ENCODE results near the gene LDLR. TPM values are rescaled to one million over a fixed set of nuclear protein-coding genes. Genes with fewer than 3 reads are reported as not detected.

LDLR gene
- total RNA-seq, 1 donor: 326 TPM

DNA sequence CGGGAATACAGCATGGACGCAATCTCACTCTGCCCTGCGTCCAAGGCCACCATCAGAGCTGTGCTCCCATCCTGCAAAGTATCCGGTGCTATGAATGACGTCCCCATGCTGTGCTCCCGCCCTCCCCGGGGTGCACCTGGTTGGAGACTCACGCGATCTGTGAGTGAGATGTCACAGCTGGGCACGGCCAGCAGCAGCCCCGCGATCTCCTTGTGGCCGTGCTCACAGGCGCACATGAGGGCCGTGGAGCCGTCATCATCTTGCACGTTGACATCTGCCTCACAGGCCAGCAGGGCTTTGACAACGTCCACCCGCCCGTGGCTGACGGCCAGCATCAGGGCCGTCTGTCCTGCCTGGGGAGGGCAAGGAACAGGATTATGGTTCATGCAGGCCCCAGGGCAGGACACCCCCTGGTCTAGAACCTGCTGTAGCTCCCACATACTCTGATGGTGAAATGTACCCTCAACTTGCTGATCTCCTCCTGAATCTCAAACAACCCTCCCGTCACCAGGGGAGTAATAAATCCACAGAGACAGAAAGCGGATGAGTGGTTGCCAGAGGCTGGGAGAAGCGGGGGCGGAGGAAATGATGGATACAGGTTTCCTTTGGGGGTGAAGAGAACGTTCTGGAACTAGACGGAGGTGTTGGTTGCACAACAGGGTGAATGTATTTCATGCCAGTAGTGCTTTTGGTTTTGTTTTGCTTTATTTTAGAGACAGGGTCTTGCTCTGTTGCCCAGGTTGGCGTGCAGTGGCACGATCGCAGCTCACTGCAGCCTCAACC, 80.8 kb downstream of the LDLR start:
- Histone ChIP-seq H3K27ac (ENCODE audit: low read depth, low read length) (peak overlapping the region; percentile 95), H3K4me1 (ENCODE audit: insufficient read depth, low read length) (peaks cover 36% of the 10 kb centered on the region)

DNA sequence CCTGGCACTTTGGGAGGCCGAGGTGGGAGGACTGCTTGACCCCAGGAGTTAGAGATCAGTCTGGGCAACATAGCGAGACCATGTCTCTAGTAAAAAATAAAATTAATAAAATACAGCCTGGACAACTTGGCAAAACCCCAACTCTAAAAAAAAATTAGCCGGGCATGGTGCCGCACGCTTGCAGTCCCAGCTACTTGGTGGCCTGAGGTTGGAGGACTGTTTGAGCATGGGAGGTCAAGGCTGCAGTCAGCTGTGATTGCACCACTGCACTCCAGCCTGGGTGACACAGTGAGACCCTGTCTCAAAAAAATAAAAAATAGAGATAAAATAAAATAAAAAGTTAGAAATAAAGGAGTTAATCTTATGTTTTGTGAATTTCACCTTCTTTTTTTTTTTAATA, 81.9 kb downstream of the LDLR start:
- no peaks in the 10 kb centered on the region for H3K79me2 ChIP-seq (ENCODE audit: insufficient read depth, low read length)
- no peak overlapping the region for H3K4me2 ChIP-seq (ENCODE audit: insufficient read depth, low read length)
- peak overlapping the region; percentile 95 for H3K27ac ChIP-seq (ENCODE audit: low read depth, low read length)
- no peak for DNase-seq (ENCODE audit: insufficient read length, low spot score, missing footprints)
- TF ChIP-seq, protein P1, sequence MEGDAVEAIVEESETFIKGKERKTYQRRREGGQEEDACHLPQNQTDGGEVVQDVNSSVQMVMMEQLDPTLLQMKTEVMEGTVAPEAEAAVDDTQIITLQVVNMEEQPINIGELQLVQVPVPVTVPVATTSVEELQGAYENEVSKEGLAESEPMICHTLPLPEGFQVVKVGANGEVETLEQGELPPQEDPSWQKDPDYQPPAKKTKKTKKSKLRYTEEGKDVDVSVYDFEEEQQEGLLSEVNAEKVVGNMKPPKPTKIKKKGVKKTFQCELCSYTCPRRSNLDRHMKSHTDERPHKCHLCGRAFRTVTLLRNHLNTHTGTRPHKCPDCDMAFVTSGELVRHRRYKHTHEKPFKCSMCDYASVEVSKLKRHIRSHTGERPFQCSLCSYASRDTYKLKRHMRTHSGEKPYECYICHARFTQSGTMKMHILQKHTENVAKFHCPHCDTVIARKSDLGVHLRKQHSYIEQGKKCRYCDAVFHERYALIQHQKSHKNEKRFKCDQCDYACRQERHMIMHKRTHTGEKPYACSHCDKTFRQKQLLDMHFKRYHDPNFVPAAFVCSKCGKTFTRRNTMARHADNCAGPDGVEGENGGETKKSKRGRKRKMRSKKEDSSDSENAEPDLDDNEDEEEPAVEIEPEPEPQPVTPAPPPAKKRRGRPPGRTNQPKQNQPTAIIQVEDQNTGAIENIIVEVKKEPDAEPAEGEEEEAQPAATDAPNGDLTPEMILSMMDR (IDR thresholded peaks at IDR 0.05; ENCODE audit: extremely low read depth, low read depth, low read length): no peak
- H3K27me3 ChIP-seq (ENCODE audit: insufficient read depth, low read length): no peaks in the 10 kb centered on the region
- H3K4me1 ChIP-seq (ENCODE audit: insufficient read depth, low read length): peaks cover 25% of the 10 kb centered on the region
- H3K36me3 ChIP-seq (ENCODE audit: insufficient read depth, low read length): peaks cover 66% of the 10 kb centered on the region
- no peaks in the 10 kb centered on the region for H3K9me3 ChIP-seq (ENCODE audit: low read depth, low read length)
- no peak overlapping the region for H3K4me3 ChIP-seq (ENCODE audit: insufficient read depth, low read length)
- no peak overlapping the region for H2AFZ ChIP-seq (ENCODE audit: low read length)
- no peaks in the 10 kb centered on the region for H4K20me1 ChIP-seq (ENCODE audit: insufficient read depth, low read length)

More for the DNA sequence above, 80.8 kb downstream of the LDLR start:
- no peak overlapping the region for H3K4me3 ChIP-seq (ENCODE audit: insufficient read depth, low read length)
- no peak overlapping the region for H3K4me2 ChIP-seq (ENCODE audit: insufficient read depth, low read length)
- H3K9me3 ChIP-seq (ENCODE audit: low read depth, low read length): no peaks in the 10 kb centered on the region
- no peak overlapping the region for H2AFZ ChIP-seq (ENCODE audit: low read length)
- no peaks in the 10 kb centered on the region for H4K20me1 ChIP-seq (ENCODE audit: insufficient read depth, low read length)
- TF ChIP-seq, protein P1 (IDR thresholded peaks at IDR 0.05; ENCODE audit: extremely low read depth, low read depth, low read length): no peak
- H3K79me2 ChIP-seq (ENCODE audit: insufficient read depth, low read length): no peaks in the 10 kb centered on the region
- H3K27me3 ChIP-seq (ENCODE audit: insufficient read depth, low read length): no peaks in the 10 kb centered on the region
- peaks cover 66% of the 10 kb centered on the region for H3K36me3 ChIP-seq (ENCODE audit: insufficient read depth, low read length)
- peak; percentile 65 for DNase-seq (ENCODE audit: insufficient read length, low spot score, missing footprints)

DNA sequence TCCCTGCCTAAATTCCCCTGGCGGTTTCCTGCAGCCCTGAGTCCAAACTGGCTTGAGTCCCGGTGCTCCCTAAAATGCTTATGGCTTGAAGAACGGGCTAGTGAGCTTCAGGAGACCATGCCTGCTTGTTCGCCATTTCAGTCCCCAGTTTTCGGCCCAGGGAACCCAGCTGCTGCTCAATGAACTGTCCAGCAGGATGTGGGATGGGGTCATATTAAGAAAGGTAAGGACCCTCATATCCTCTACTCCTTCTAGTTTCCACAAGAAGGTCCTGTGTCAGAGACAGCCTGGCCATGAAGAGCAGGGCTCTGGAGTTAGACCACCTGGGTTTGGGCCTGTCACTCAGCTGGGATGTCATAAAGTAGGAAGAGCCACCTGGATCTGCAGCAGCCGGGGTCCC, 83.3 kb downstream of the LDLR start:
- H3K36me3 ChIP-seq (ENCODE audit: insufficient read depth, low read length): peaks cover 74% of the 10 kb centered on the region
- no peaks in the 10 kb centered on the region for H4K20me1 ChIP-seq (ENCODE audit: insufficient read depth, low read length)
- TF ChIP-seq, protein P1 (IDR thresholded peaks at IDR 0.05; ENCODE audit: extremely low read depth, low read depth, low read length): no peak
- no peak overlapping the region for H3K27ac ChIP-seq (ENCODE audit: low read depth, low read length)
- no peak overlapping the region for H2AFZ ChIP-seq (ENCODE audit: low read length)
- no peaks in the 10 kb centered on the region for H3K27me3 ChIP-seq (ENCODE audit: insufficient read depth, low read length)
- peaks cover 15% of the 10 kb centered on the region for H3K4me1 ChIP-seq (ENCODE audit: insufficient read depth, low read length)
- H3K9me3 ChIP-seq (ENCODE audit: low read depth, low read length): no peaks in the 10 kb centered on the region
- no peak overlapping the region for H3K4me2 ChIP-seq (ENCODE audit: insufficient read depth, low read length)
- no peaks in the 10 kb centered on the region for H3K79me2 ChIP-seq (ENCODE audit: insufficient read depth, low read length)
- no peak for DNase-seq (ENCODE audit: insufficient read length, low spot score, missing footprints)
- H3K4me3 ChIP-seq (ENCODE audit: insufficient read depth, low read length): no peak overlapping the region

DNA sequence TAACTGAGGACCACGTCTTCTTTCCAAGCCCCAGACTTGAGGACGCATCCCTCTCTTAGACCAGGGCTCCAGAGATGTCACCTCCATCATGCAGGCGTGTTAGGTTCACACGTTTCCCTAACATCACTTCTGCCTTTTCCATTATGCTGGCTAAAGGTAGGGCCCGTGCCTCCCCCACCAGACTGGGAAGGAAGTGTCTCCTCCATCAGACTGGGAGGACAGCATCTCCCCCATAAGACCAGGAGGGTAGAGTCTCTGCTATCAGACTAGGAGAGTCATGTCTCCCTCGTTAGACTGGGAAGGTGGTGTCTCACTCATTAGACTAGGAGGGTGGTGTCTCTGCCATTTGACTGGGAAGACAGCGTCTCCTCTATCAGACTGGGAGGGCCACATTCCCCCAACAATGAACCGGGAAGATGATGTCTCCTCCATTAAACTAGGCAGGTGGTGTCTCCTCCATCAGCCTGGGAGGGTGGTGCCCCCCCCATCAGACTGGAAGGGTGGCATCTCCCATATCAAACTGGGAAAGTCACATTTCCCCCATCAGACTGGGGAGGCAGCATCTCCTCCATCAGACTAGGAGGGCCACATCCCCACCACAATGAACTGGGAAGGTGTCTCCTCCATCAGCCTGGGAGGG, 84.4 kb downstream of the LDLR start:
- Histone ChIP-seq H2AFZ (ENCODE audit: low read length) (no peak overlapping the region), H3K4me1 (ENCODE audit: insufficient read depth, low read length) (peaks cover 8% of the 10 kb centered on the region), H3K79me2 (ENCODE audit: insufficient read depth, low read length) (no peaks in the 10 kb centered on the region), H3K9me3 (ENCODE audit: low read depth, low read length) (no peaks in the 10 kb centered on the region), H4K20me1 (ENCODE audit: insufficient read depth, low read length) (no peaks in the 10 kb centered on the region), H3K4me3 (ENCODE audit: insufficient read depth, low read length) (no peak overlapping the region), H3K4me2 (ENCODE audit: insufficient read depth, low read length) (no peak overlapping the region), H3K27me3 (ENCODE audit: insufficient read depth, low read length) (no peaks in the 10 kb centered on the region), H3K27ac (ENCODE audit: low read depth, low read length) (no peak overlapping the region), H3K36me3 (ENCODE audit: insufficient read depth, low read length) (peaks cover 71% of the 10 kb centered on the region)
- TF ChIP-seq, protein P1 (IDR thresholded peaks at IDR 0.05; ENCODE audit: extremely low read depth, low read depth, low read length): no peak
- DNase-seq (ENCODE audit: insufficient read length, low spot score, missing footprints): no peak
